HepG2 (cell line): ENCODE data around the gene RAB18. TPM values are rescaled to one million over a fixed set of nuclear protein-coding genes. Genes with fewer than 3 reads are reported as not detected.
A peak's percentile ranks its signal among the peaks of the same experiment; 100 is the strongest.

Experiments used
- CBX2 ChIP-seq, 2 experiments: fragments of 200-600 bp in 1 of 2; sonication (generic); formaldehyde crosslinking in 1 of 2; IDR thresholded peaks; 2 replicates each; pipeline versions ENCODE4 v1.7.0 to v1.8.1; 2018 to 2022; ENCODE audit warnings: low read depth in 2 of 2, low read length in 1 of 2, mild to moderate bottlenecking in 1 of 2, missing genetic modification reagents in 1 of 2
- CREB1 ChIP-seq, 2 experiments: fragments of 450-650 bp in 1 of 2; IDR thresholded peaks; 2 replicates each; pipeline ENCODE4 v1.6.1; 2016 to 2017; ENCODE audit warnings: control low read depth in 1 of 2, mild to moderate bottlenecking in 1 of 2, missing compliant biosample characterization in 1 of 2, missing genetic modification characterization in 1 of 2
- EED ChIP-seq: sonication (generic); formaldehyde crosslinking; IDR thresholded peaks from 2 replicates; pipeline ENCODE4 v1.5.0; 2020; ENCODE audit warnings: mild to moderate bottlenecking, missing genetic modification reagents
- HOXA7 ChIP-seq: sonication (generic); formaldehyde crosslinking; IDR thresholded peaks from 2 replicates; pipeline ENCODE4 v1.8.1; 2022; ENCODE audit warnings: mild to moderate bottlenecking, missing genetic modification reagents, moderate library complexity
- HOXD1 ChIP-seq: sonication (generic); formaldehyde crosslinking; IDR thresholded peaks from 2 replicates; pipeline ENCODE4 v1.5.0; 2020; ENCODE audit warnings: missing genetic modification reagents
- KDM2A ChIP-seq: sonication (generic); formaldehyde crosslinking; IDR thresholded peaks from 2 replicates; pipeline ENCODE4 v1.4.0; 2020; ENCODE audit warnings: low read depth, missing genetic modification reagents, borderline replicate concordance
- NFATC3 ChIP-seq: sonication (generic); formaldehyde crosslinking; IDR thresholded peaks from 2 replicates; pipeline ENCODE4 v1.5.1; 2020; ENCODE audit warnings: mild to moderate bottlenecking, missing genetic modification reagents
- RFX3 ChIP-seq: IDR thresholded peaks from 2 replicates; pipeline ENCODE4 v1.6.1; 2016; ENCODE audit warnings: missing biosample characterization, missing genetic modification reagents
- ZNF546 ChIP-seq: sonication (generic); formaldehyde crosslinking; conservative IDR thresholded peaks from 2 replicates; pipeline ENCODE4 v1.8.1; 2023; ENCODE audit warnings: mild to moderate bottlenecking, missing genetic modification reagents
- ZSCAN21 ChIP-seq: sonication (generic); formaldehyde crosslinking; IDR thresholded peaks from 2 replicates; pipeline ENCODE4 v1.8.0; 2022; ENCODE audit warnings: mild to moderate bottlenecking, missing genetic modification reagents, moderate library complexity, borderline replicate concordance
- polyA plus RNA-seq, 8 experiments: library from polyadenylated mRNA; depleted of rRNA in 3 of 8; stranded (reverse) in 7 of 8; unstranded in 1 of 8; fragments of >200 nt; fragmentation: Illumina TruSeq in 4 of 8; extraction: Trizol in 4 of 8; gene quantifications; 2 replicates each; pipeline versions ENCODE4 v1.2.1 to v1.2.3, GENCODE V29; 2011 to 2016; ENCODE audit warnings: low read depth in 4 of 8, missing spikeins in 1 of 8, mixed read lengths in 1 of 8; ENCODE audit not compliant: insufficient read depth in 1 of 8
- total RNA-seq, 5 experiments: library from RNA; depleted of rRNA; stranded (reverse); fragments of >200 nt; fragmentation: Illumina TruSeq; extraction: Trizol; gene quantifications; 2 replicates each; pipeline ENCODE4 v1.2.3, GENCODE V29; 2016; ENCODE audit warnings: low read depth in 1 of 5
- TF ChIP-seq, protein P1 (sequence below): sonication (generic); formaldehyde crosslinking; IDR thresholded peaks from 2 replicates; pipeline ENCODE4 v1.5.1; 2020; ENCODE audit warnings: mild to moderate bottlenecking, missing genetic modification reagents, borderline replicate concordance
- TF ChIP-seq, protein P2 (sequence below): sonication (generic); formaldehyde crosslinking; IDR thresholded peaks from 2 replicates; pipeline ENCODE4 v1.8.0; 2022; ENCODE audit warnings: missing genetic modification reagents, mild to moderate bottlenecking, moderate library complexity, borderline replicate concordance
- TF ChIP-seq, protein P3 (sequence below): sonication (generic); formaldehyde crosslinking; conservative IDR thresholded peaks from 2 replicates; pipeline ENCODE4 v1.4.0; 2020; ENCODE audit warnings: missing genetic modification reagents
- TF ChIP-seq, protein P4 (sequence below): sonication (generic); formaldehyde crosslinking; IDR thresholded peaks from 2 replicates; pipeline ENCODE4 v1.5.0; 2020; ENCODE audit warnings: missing genetic modification reagents
- TF ChIP-seq, protein P5 (sequence below): IDR thresholded peaks from 2 replicates; pipeline ENCODE4 v1.6.1; 2012; ENCODE audit warnings: low read depth, low read length, improper control_type of control experiment

Gene RAB18
- total and polyA plus RNA-seq, 2 of the 13 experiments (the other 11 are each of a cell fraction or from before 2014, with no cell fraction given): 22.3 to 69.1 TPM

DNA sequence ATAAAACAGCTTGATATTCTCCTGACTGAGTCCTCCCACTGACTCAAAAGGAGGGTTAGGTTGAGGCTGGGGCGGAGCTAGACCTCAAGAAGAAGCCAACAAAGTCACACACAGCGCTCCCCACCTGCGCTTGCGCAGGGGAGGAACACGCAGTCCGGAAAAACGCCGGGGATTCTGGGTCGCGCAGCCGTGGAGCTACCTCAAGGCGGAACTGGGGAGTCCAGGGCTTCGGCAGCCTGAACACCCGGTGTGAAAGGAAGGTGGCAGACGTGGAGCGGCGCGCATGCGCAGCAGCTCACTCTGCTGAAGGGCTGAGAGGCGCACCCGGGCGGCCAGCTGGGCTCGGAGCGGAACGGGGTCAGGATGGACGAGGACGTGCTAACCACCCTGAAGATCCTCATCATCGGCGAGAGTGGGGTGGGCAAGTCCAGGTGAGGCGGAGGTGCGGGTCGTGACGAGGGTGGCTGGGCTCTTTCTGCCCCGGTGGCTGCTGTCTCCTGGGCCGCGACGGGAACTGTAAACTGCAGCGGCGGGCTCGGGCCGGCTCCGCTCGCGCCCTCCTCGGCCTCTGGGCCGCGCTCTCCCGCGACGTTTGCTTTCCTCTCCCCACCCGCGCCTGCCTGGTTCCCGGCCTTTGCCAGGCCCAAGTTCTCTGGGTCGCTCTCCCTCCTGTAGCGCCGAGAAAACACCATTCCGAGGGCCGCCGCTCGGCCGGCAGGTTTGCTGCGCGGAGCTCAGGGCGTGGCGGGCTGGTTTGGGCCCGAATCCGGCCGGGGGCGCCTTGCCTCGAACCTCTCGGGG, at the start of gene RAB18 (continued):
- TF ChIP-seq, protein P1, sequence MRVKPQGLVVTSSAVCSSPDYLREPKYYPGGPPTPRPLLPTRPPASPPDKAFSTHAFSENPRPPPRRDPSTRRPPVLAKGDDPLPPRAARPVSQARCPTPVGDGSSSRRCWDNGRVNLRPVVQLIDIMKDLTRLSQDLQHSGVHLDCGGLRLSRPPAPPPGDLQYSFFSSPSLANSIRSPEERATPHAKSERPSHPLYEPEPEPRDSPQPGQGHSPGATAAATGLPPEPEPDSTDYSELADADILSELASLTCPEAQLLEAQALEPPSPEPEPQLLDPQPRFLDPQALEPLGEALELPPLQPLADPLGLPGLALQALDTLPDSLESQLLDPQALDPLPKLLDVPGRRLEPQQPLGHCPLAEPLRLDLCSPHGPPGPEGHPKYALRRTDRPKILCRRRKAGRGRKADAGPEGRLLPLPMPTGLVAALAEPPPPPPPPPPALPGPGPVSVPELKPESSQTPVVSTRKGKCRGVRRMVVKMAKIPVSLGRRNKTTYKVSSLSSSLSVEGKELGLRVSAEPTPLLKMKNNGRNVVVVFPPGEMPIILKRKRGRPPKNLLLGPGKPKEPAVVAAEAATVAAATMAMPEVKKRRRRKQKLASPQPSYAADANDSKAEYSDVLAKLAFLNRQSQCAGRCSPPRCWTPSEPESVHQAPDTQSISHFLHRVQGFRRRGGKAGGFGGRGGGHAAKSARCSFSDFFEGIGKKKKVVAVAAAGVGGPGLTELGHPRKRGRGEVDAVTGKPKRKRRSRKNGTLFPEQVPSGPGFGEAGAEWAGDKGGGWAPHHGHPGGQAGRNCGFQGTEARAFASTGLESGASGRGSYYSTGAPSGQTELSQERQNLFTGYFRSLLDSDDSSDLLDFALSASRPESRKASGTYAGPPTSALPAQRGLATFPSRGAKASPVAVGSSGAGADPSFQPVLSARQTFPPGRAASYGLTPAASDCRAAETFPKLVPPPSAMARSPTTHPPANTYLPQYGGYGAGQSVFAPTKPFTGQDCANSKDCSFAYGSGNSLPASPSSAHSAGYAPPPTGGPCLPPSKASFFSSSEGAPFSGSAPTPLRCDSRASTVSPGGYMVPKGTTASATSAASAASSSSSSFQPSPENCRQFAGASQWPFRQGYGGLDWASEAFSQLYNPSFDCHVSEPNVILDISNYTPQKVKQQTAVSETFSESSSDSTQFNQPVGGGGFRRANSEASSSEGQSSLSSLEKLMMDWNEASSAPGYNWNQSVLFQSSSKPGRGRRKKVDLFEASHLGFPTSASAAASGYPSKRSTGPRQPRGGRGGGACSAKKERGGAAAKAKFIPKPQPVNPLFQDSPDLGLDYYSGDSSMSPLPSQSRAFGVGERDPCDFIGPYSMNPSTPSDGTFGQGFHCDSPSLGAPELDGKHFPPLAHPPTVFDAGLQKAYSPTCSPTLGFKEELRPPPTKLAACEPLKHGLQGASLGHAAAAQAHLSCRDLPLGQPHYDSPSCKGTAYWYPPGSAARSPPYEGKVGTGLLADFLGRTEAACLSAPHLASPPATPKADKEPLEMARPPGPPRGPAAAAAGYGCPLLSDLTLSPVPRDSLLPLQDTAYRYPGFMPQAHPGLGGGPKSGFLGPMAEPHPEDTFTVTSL (CRISPR knock-in tag): peak; percentile 39; the same call in 1 of the 2 replicates
- 0 out of 2 replicates have a peak, but pooled peaks have one; percentile 43 for TF ChIP-seq HOXD1 (CRISPR knock-in tag)
- TF ChIP-seq CBX2 (IDR thresholded peaks at IDR 0.05; ENCODE audit: low read depth, low read length): no peak
- no peak for TF ChIP-seq CBX2 (CRISPR knock-in tag; IDR thresholded peaks at IDR 0.05; ENCODE audit: low read depth)
- TF ChIP-seq, protein P2, sequence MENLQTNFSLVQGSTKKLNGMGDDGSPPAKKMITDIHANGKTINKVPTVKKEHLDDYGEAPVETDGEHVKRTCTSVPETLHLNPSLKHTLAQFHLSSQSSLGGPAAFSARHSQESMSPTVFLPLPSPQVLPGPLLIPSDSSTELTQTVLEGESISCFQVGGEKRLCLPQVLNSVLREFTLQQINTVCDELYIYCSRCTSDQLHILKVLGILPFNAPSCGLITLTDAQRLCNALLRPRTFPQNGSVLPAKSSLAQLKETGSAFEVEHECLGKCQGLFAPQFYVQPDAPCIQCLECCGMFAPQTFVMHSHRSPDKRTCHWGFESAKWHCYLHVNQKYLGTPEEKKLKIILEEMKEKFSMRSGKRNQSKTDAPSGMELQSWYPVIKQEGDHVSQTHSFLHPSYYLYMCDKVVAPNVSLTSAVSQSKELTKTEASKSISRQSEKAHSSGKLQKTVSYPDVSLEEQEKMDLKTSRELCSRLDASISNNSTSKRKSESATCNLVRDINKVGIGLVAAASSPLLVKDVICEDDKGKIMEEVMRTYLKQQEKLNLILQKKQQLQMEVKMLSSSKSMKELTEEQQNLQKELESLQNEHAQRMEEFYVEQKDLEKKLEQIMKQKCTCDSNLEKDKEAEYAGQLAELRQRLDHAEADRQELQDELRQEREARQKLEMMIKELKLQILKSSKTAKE: no peak
- no peak for TF ChIP-seq RFX3 (CRISPR knock-in tag)
- TF ChIP-seq NFATC3 (CRISPR knock-in tag): peak; percentile 75; the same call in 1 of the 2 replicates
- TF ChIP-seq, protein P3, sequence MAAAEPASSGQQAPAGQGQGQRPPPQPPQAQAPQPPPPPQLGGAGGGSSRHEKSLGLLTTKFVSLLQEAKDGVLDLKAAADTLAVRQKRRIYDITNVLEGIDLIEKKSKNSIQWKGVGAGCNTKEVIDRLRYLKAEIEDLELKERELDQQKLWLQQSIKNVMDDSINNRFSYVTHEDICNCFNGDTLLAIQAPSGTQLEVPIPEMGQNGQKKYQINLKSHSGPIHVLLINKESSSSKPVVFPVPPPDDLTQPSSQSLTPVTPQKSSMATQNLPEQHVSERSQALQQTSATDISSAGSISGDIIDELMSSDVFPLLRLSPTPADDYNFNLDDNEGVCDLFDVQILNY (CRISPR knock-in tag): no peak
- peak; percentile 35; the same call in 1 of the 2 replicates for TF ChIP-seq ZSCAN21
- TF ChIP-seq, protein P4, sequence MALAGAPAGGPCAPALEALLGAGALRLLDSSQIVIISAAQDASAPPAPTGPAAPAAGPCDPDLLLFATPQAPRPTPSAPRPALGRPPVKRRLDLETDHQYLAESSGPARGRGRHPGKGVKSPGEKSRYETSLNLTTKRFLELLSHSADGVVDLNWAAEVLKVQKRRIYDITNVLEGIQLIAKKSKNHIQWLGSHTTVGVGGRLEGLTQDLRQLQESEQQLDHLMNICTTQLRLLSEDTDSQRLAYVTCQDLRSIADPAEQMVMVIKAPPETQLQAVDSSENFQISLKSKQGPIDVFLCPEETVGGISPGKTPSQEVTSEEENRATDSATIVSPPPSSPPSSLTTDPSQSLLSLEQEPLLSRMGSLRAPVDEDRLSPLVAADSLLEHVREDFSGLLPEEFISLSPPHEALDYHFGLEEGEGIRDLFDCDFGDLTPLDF (CRISPR knock-in tag): peak; percentile 35; the same call in 1 of the 2 replicates
- no peak for TF ChIP-seq HOXA7
- TF ChIP-seq KDM2A (CRISPR knock-in tag): peak; percentile 84; the same call in 1 of the 2 replicates
- no peak for TF ChIP-seq CREB1 (IDR thresholded peaks at IDR 0.05)
- TF ChIP-seq CREB1 (CRISPR knock-in tag; IDR thresholded peaks at IDR 0.05): peak; percentile 57; the same call in 1 of the 2 replicates
- TF ChIP-seq ZNF546 (CRISPR knock-in tag): 0 out of 2 replicates have a peak, but pooled peaks have one; percentile 25
- TF ChIP-seq, protein P5, sequence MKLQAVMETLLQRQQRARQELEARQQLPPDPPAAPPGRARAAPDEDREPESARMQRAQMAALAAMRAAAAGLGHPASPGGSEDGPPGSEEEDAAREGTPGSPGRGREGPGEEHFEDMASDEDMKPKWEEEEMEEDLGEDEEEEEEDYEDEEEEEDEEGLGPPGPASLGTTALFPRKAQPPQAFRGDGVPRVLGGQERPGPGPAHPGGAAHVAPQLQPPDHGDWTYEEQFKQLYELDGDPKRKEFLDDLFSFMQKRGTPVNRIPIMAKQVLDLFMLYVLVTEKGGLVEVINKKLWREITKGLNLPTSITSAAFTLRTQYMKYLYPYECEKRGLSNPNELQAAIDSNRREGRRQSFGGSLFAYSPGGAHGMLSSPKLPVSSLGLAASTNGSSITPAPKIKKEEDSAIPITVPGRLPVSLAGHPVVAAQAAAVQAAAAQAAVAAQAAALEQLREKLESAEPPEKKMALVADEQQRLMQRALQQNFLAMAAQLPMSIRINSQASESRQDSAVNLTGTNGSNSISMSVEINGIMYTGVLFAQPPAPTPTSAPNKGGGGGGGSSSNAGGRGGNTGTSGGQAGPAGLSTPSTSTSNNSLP: no peak
- TF ChIP-seq EED: peak; percentile 57
